Stimulated activated CD8-positive, alpha-beta memory T cell treated with anti-CD3 and anti-CD28 coated beads, Interleukin-15, amount 100 ng/mL, for 48 hours (primary cell): ENCODE data around the gene ZFAND4.
"Not testable (repeated sequence)": the region's sequence is repeated elsewhere in the genome, so short reads cannot be mapped to it uniquely, and the experiment has no call there.

Experiments used
- DNase-seq, 2 donors: peaks; one replicate each; pipeline ENCODE4 v3.0.0-alpha.2; 2020; ENCODE audit warnings: low read depth in 2 of 2

Gene ZFAND4

DNA sequence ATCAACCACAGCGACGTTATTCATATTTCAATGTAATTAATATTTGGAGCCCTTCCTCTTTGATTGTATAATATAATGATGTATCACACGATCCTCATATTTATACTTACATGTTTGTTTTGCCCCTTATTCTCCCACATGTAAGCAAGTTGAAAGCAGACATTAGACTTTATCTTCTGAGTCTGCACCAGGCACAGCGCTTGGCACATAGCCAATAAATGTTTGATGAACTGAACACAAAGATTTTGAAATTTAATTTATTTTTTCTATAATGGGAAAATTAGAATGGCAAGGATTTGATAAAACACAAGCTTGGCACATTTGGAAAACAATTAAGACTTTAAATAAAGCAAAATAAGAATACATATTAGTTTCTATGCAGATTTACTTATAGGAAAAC is 31.6 kb downstream of the ZFAND4 start:
- no peak for DNase-seq

DNA sequence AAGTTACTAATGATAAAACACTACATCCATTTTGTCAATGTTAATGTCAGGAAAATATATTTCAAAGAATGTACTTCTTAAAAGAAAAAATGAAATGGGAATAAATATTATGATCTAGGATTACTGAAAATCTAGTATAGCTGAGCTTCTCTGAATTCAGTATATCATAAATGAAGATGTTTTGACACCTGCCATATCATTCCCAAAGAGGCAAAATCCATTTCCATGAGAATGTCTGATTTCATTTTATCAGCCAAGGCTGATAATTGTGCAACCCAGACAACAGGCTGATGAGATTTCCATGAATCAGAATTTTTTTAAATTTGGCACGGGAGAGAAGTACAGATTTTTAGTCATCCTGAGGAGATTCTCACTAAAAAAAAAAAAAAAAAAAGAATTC is 32.5 kb downstream of the ZFAND4 start:
- DNase-seq, result no peak

DNA sequence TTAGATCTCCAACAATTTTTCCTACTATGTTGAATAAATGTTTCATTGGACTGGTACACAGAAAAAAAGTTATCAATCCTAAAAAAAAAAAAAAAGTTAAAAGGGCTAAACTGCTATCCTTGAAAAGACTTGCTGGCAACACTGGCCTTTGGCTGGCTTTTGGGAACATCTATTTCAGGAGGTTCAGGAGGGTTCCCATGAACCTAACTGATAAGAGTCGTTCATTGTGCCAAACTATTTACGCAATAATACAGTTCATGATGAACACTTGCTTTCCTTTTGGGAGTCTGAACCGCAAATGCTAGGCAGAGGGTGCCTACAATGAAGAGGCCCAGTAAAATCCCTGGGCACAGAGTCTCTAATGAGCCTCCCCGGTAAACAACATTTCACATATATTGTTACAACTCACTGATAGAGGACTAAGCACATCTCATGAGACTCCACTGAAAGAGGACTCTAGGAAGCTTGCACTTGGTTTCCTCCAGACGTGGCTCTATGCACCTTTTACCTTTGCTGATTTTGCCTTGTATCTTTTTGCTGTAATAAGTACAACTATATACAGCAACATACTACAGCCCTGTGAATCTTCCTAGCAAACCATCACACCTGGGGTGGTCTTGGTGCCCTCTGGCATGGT is 45.0 kb downstream of the ZFAND4 start:
- DNase-seq, result no peak

DNA sequence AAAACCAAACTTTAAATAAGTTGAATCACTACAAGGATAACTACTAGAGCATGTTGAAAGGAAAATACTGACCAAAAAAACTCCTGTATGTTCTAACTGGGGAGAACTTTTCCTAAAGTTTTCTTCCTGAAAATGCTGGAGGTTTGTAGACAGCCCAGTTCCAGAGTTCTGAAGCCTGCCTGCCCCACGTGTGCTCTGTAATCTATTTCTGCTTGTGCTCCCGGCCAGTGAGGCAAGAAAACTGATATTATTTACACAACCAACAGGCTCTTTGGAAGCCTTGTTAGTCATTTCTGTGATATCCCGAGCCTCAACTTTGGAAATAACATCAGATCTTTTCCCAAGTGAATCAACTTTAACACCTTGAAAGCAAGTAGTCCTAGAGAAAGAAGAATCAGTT is 46.7 kb downstream of the ZFAND4 start:
- no peak for DNase-seq

DNA sequence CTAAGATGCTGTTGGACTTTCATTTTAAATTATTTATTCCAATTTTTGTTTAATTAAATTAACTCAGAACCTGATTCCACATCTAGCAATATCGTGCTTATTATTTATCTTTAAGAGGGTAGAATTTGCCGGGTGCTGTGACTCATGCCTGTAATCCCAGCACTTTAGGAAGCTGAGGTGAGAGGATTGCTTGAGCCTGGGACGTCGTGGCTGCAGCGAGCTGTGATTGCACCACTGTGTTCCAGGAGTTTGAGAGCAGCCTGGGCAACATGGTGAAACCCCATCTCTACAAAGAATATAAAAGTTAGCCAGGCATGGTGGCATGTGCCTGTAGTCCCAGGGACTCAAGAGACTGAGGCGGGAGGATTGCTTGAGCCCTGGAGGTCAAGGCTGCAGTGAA is 47.8 kb downstream of the ZFAND4 start:
- DNase-seq, result no peak

DNA sequence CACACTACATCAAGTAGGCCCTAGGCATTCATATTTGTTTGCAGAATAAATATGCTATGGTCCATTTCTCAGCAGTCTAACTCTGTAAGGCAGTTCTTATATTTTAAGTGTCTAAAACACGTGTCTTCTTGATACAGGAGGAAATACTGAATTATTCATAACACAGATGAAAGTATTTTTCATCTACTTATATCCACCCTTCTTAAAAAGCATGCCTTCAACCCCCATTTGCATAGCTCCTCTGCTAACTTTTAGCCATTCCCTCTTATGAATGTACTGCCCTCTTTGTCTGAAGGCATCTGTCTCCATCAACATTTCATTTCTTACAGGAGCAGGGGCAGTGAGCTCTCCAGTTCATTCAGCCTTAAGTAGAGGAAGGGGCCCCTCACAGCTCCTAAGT is 57.7 kb downstream of the ZFAND4 start:
- no peak for DNase-seq

DNA sequence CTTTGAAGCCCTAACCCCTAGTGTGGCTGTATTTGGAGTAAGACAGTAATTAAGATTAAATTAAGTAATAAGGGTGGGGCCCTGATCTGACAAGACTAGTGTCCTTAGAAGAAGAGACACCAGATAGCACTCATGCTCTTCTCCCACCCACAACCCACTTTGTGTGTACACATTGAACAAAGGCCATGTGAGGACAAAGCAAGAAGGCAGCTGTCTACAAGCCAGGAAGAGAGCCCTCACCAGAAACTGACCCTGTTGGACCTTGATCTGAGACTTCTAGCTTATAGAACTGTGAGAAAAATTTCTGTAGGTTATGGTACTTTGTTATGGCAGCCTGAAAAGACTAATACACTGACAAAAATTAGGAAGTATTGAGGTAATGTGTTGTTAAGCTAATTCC is 59.8 kb downstream of the ZFAND4 start:
- no peak for DNase-seq

DNA sequence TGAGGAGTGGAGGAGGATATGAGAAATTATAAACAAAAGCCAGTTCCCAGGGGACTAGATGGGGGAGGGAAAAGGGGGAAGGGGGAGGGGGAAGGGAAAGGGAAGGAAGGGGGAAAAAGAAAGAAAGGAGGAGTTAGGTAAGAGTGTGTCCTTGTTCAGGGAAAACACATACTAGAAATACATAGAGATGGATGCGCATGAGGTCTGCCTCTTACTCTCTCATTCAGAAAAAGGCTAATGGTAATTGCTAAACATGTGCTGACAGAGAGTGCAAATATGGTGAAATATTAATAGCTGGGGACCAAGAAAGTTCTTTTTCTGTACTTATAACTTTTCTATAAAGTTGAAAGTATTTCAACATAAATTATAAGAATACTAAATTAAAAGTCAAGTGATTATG is 64.5 kb downstream of the ZFAND4 start:
- DNase-seq, result no peak

DNA sequence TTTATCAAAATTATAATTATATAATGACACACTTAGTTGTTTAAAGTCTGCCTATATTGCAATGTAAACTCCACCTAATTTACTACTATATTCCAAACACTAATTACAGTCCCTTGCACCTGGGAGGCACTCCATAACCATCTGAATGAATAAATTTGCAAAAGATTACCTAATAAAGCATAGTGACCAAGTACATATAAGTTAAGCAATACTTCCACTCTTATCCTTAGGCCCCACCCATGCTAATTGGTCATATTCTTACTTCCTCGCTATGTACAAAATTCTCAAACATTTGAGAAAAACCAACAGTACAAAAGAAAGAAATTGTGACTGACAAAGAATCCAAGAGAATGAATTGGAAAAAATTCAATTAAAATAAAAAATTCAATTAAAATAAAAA is 65.3 kb downstream of the ZFAND4 start:
- DNase-seq, result no peak

DNA sequence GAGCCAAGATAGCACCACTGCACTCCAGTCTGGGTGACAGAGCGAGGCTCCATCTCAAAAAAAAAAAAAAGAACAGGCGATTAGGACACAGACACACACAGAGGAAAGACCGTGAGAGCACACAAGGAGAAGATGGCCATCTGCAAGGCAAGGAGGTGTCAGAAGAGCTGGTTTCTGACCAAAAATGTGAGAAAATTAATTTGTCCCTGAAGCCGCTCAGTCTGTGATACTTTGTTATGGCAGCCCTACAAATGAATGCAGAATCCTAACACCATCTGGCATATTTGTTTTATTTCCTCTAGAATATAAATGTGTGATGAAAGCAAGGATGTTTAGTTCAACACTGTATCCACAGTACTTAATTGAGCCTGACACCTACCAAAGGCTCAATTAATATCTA is 69.7 kb downstream of the ZFAND4 start:
- no peak for DNase-seq

DNA sequence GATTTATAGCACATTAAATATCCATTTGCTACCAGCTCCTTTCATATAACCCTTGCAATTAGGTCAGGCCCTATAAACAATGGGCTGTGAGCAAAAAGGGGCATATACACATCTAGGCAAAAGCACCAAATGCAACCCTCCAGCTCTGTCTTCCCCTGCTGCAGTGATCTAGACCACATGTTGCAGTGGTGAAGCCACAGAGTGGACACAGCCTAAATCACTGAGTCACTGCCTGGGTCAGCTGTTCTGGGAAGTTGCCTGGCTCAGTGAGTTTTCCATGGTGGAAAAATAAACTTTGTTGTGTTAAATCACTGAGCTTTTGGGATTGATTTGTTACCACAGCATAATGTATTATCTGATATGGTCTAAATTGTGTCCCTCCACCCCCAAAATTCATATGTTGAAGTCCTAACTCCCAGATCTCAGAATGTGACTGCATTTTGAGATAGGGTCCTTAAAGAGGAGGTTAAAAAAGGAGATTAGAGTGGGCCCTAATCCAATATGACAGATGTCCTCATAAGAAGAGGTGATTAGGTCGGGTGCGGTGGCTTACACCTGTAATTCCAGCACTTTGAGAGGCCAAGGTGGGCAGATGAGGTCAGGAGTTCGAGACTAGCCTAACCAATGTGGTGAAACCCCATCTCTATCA is 70.4 kb downstream of the ZFAND4 start:
- DNase-seq, result no peak

DNA sequence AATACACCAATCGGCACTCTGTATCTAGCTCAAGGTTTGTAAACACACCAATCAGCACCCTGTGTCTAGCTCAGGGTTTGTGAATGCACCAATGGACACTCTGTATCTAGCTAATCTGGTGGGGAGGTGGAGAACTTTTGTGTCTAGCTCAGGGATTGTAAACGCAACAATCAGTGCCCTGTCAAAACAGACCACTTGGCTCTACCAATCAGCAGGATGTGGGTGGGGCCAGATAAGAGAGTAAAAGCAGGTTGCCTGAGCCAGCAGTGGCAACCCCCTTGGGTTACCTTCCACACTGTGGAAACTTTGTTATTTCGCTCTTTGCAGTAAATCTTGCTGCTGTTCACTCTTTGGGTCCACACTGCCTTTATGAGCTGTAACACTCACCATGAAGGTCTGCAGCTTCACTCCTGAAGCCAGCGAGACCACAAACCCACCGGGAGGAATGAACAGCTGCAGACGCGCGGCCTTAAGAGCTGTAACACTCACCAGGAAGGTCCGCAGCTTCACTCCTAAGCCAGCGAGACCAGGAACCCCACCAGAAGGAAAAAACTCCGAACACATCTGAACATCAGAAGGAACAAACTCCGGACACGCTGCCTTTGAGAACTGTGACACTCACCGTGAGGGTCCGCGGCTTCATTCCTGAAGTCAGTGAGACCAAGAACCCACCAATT is 71.2 kb downstream of the ZFAND4 start:
- not testable (repeated sequence) for DNase-seq

DNA sequence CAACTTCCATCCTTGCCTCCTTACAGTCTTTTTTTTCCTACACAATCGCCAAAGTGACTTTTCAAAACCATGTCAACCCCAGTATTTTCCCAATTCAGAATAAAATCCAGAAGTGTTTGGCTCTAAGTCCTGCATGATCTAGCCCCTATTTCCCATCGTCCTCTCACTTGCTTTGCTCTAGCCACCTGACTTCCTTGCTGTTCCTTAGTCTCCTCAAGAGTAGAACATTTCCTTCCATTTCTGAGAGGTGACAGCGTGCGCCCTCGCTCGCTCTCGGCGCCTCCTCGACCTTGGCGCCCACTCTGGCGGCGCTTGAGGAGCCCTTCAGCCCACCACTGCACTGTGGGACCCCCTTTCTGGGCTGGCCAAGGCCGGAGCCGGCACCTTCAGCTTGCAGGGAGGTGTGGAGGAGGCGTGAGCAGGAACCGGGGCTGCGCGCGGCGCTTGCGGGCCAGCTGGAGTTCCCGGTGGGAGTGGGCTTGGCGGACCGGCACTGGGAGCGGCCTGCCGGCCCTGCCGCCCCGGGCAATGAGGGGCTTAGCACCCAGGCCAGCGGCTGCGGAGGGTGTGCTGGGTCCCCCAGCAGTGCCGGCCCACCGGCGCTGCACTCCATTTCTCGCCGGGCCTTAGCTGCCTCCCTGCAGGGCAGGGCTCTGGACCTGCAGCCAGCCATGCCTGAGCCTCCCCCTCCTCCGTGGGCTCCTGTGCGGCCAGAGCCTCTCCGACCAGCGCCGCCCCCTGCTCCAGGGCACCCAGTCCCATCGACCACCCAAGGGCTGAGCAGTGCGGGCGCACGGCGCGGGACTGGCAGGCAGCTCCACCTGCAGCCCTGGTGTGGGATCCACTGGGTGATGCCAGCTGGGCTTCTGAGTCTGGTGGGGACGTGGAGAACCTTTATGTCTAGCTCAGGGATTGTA is 72.0 kb downstream of the ZFAND4 start:
- DNase-seq, result not testable (repeated sequence)

DNA sequence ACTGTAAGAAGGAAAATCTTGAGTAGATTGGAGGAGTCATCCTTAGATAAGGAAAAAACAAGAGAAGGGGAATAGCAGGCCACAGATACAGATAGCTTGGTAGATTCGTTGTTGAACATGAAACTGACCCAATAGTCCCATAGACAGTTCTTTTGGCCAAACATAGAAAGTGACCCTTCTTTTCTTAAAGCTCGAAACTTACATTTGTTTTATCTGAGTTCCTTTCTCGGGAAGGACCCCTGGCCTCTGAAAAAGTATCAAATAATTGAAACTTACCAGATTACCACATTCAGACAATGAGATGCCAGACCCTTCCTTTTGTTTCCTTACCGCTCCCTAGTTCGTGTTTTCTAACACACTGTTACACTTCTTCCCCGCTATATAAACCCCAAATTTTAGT is 72.9 kb downstream of the ZFAND4 start:
- no peak for DNase-seq

DNA sequence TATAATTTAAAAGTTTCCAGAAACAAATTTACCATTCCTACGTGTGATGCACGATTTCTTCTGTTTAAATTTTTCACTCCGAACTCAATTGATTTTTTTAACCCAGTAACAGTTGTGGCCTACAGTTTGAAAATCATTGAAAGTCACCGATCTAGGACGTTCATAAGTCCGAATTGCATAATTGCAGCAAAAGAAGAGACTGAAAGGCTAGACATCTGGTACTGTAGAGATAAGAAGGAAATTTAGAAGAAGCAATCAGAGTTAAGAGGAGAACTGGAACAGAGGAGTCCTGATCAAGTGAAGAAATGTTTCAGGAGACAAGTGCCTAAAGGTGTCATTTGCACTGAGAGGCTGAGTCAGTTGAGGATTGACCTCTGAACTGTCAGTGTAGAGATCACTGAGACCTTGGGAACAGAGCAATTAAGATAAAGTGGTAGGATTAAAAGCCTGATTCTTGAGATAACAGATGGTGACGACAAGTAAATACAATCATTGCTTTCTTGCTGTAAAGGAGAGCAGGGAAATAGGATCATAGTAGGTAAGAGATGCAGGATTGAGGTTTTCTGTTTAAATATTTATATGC is 73.5 kb downstream of the ZFAND4 start:
- DNase-seq, result no peak

DNA sequence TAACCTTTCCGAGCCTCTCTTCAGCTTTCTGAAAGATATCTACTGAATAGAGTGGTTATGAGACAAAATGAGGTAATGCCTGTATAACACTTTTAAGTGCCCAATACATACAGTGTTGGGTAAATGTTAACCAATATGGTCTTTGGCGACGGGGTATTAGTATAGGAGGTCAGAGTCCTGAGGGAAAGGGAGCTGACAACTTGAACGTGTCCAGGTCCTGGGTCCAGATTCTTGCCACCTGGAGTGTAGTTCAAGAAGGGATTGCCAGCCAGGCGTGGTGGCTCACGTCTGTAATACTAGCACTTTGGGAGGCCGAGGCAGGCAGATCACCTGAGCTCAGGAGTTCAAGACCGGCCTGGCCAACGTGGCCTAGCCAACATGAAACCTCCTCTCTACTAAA is 76.0 kb downstream of the ZFAND4 start:
- no peak for DNase-seq

DNA sequence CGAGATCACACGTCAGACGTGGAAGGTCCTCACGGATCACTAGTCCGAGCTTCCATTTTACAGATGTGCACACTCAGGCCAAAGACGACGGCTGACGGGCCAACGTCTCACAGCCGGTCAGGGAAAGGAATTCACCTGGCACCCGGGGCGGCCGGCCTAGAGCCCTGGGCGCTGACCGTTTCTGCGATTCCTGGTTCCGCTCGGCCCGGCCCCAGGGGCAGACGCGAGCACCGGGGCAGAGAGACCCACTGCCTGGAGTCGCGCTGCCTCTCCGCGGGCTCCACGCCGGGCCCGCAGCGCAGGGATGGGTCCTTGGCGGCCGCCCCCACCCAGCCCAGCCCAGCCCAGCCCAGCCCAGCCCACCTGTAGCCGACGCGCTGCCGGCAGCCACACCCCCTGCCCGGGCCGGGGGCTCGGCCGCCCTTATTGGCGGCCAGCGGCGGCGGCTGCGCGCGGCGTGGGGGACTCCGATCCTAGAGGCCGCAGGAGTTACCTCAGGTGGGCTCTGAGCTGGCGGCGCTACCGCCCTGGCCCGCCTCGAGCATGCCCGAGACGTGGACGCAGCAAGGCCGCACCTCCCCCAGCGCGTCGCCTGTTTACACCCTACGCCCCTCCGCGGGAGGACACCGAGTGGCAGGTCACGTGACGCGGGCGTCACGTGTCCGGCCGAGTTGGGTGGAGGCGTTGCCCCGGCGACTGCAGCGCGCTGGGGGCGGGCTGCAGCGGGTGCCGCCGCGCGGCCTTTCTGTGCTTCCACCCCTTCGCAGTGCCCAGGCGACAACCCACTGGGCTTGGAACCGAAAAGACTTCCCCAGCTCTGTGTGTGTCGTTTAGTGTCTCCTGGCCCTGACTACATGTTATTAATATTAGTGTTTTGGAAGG is 78.1 kb downstream of the ZFAND4 start:
- DNase-seq, result peak; percentile 85 to 88

DNA sequence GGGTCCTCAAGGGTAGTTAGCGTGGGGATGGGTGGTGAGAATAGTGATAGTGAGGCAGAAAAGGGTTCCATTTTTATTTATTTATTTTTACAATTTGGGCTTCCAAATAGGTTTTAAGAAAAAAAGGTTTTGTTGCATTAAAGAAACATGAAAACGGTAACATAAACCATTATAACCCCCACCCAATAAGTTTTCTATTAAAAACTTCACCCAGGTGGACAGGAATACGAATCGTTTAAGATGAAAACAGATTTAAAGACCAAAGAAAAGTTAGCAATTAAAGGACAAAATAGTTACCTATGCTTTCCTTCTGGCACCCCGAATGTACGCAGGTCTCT is 78.7 kb downstream of the ZFAND4 start:
- DNase-seq, result no peak

DNA sequence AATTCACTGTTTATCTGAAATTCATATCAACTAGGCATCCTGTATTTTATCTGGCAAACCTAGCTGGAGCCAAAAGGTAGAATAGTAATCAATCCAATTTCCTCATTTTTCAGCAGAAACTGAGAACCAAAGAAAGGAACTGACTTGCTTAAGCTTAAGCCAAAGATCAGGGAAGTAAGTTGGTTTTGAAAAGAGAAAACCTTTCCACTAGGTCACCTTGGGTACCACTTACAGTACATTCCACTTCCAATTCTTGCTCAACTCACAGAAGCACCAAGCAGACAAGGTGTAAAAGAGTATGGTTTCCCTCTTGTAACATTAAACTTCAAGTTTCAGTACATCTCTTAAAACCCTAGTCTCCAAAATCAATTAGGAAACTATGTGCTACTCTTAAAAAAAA is 79.6 kb downstream of the ZFAND4 start:
- no peak for DNase-seq

DNA sequence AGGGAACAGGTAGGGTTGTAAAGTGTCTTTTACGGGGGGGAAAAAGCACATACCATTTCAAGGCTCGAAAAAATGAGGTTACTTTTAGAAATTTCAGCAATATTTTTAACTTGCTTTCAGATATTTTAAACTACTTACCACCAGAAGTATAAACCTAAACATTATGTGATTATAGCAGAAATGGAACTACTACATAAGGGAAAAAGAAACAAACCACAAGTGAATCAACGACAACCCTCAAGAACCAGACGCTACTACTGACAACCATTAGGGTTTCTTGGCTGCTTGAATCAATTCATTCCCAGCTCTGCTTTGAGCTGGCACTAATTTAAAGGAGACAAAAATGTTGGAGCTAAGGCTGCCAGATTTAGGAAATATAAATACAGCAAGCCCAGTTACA is 80.1 kb downstream of the ZFAND4 start:
- DNase-seq, result no peak

DNA sequence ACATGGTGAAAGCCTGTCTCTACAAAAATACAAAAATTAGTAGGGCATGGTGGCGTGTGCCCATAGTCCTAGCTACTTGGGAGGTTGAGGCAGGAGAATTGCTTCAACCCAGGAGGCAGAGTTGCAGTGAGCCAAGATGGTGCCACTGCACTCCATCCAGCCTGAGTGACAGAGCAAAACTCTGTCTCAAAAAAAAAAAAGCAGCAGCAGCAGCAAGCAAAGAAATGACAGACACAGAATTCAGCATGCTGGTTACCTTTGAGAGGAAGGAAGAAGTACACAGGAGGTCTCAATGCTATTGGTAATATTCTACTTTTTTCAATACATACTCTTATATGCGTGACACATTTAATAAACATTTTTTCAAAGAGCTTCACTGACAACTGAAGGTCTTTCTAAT is 81.3 kb downstream of the ZFAND4 start:
- DNase-seq, result no peak
